GM23248 (cell line): ENCODE results near the gene SHMT1. TPM values are rescaled to one million over a fixed set of nuclear protein-coding genes. Genes with fewer than 3 reads are reported as not detected.
"Not testable (repeated sequence)": the region's sequence is repeated elsewhere in the genome, so short reads cannot be mapped to it uniquely, and the experiment has no call there.

Experiments
- DNase-seq: peaks from one replicate; pipeline ENCODE4 v3.0.0-alpha.2; 2015
- H2AFZ ChIP-seq: fragments of 200-600 bp; sonication (generic); 2 replicates; pipeline ENCODE4 v1.6.1; 2016; ENCODE audit warnings: antibody characterized with exemption
- H3F3A ChIP-seq: fragments of 200-600 bp; sonication (generic); 2 replicates; pipeline ENCODE4 v1.6.1; 2016; ENCODE audit warnings: mild to moderate bottlenecking, antibody characterized with exemption, mixed run types; ENCODE audit not compliant: insufficient read depth
- H3K27ac ChIP-seq: fragments of 200-600 bp; sonication (generic); 2 replicates; pipeline ENCODE4 v1.5.1; 2016; ENCODE audit warnings: mild to moderate bottlenecking
- H3K27me3 ChIP-seq: fragments of 200-600 bp; sonication (generic); replicated peaks from 2 replicates; pipeline ENCODE4 v1.6.1; 2016; ENCODE audit warnings: mild to moderate bottlenecking; ENCODE audit not compliant: insufficient read depth
- H3K36me3 ChIP-seq: fragments of 200-600 bp; sonication (generic); 2 replicates; pipeline ENCODE4 v1.6.1; 2016; ENCODE audit warnings: low read depth, mild to moderate bottlenecking
- H3K4me1 ChIP-seq: fragments of 200-600 bp; sonication (generic); 2 replicates; pipeline ENCODE4 v1.6.1; 2016; ENCODE audit warnings: mild to moderate bottlenecking; ENCODE audit not compliant: insufficient read depth
- H3K4me2 ChIP-seq: fragments of 200-600 bp; sonication (generic); one replicate; pipeline ENCODE4 v1.6.1; 2016; ENCODE audit warnings: mild to moderate bottlenecking; ENCODE audit not compliant: unreplicated experiment
- H3K4me3 ChIP-seq: fragments of 200-600 bp; sonication (generic); 2 replicates; pipeline ENCODE4 v1.5.1; 2016; ENCODE audit warnings: mild to moderate bottlenecking
- H3K79me2 ChIP-seq: fragments of 200-600 bp; sonication (generic); 2 replicates; pipeline ENCODE4 v1.6.1; 2016; ENCODE audit warnings: mild to moderate bottlenecking; ENCODE audit not compliant: insufficient read depth
- H3K9ac ChIP-seq: fragments of 200-600 bp; sonication (generic); 2 replicates; pipeline ENCODE4 v1.6.1; 2016; ENCODE audit warnings: mild to moderate bottlenecking
- H3K9me2 ChIP-seq: fragments of 200-600 bp; sonication (generic); 2 replicates; pipeline ENCODE4 v1.6.1; 2016; ENCODE audit warnings: mixed run types, mild to moderate bottlenecking, moderate library complexity; ENCODE audit not compliant: insufficient read depth
- H3K9me3 ChIP-seq: fragments of 200-600 bp; sonication (generic); one replicate; pipeline ENCODE4 v1.6.1; 2017; ENCODE audit warnings: low read depth
- H4K20me1 ChIP-seq: fragments of 200-600 bp; sonication (generic); 2 replicates; pipeline ENCODE4 v1.6.0; 2016; ENCODE audit not compliant: insufficient read depth
- EZH2 ChIP-seq: fragments of 200-600 bp; sonication (generic); IDR thresholded peaks from 2 replicates; pipeline ENCODE4 v1.6.1; 2018; ENCODE audit warnings: antibody characterized with exemption, mild to moderate bottlenecking; ENCODE audit not compliant: insufficient read depth, poor library complexity, severe bottlenecking
- EZH2phosphoT487 ChIP-seq: fragments of 200-600 bp; sonication (generic); IDR thresholded peaks from 2 replicates; pipeline ENCODE4 v1.6.1; 2018; ENCODE audit warnings: antibody characterized with exemption, moderate library complexity, mild to moderate bottlenecking, low read depth; ENCODE audit not compliant: insufficient read depth
- WGBS, 2 experiments: methylation state at CpG; one replicate each; pipeline ENCODE4 v1.1.6; 2015 to 2017; ENCODE audit warnings: low lambda C conversion rate in 2 of 2, low coverage in 1 of 2; ENCODE audit errors: missing lambda C conversion rate in 2 of 2; 5-methylcytosine and 5-hydroxymethylcytosine counted together
- in situ Hi-C: fragments of 300-500 bp; cut with MboI; formaldehyde crosslinking; loops from 2 replicates; pipeline ENCODE4 v1.15.0; 2020
- polyA plus RNA-seq: library from polyadenylated mRNA; unstranded; fragments of >200 nt; fragmentation: Nextera tagmentation; extraction: Ambion mirVana; gene quantifications from 2 replicates; pipeline ENCODE4 v1.2.1, GENCODE V29; 2016
- total RNA-seq: library from RNA; depleted of rRNA; stranded (reverse); fragments of >200 nt; shearing (Covaris generic); gene quantifications from 2 replicates; pipeline ENCODE4 v1.2.3, GENCODE V29; 2014

Gene SHMT1
- total and polyA plus RNA-seq, 2 experiments from 2014 or later: 3.5 to 5.9 TPM

DNA sequence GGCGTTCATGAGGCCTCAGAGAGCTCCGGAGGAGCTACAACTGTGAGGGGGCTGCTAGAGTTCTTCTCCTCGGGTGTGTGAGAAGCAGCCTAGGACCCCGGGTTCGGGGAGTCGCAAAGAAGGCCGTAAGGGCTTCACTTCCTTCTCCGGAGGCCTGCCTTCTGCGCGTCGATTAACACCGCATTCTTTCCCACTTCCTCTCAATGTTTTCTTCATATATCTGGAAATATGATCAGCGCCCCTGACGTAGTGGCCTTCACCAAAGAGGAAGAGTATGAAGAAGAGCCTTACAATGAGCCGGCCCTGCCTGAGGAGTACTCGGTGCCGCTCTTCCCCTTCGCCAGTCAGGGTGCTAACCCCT, 47.8 kb downstream of the SHMT1 start:
- Histone ChIP-seq H3K27me3 (no peaks in the 10 kb centered on the region), H3K4me2 (peak overlapping the region; percentile 91), H3K36me3 (peaks cover 8% of the 10 kb centered on the region; the same call in 1 of the 2 replicates), H3K27ac (peak overlapping the region; percentile 93), H3K4me3 (peak overlapping the region; percentile 94), H4K20me1 (no peaks in the 10 kb centered on the region), H3K9me2 (no peaks in the 10 kb centered on the region), H2AFZ (peak overlapping the region; percentile 79), H3K9ac (peak overlapping the region; percentile 97), H3F3A (no peaks in the 10 kb centered on the region), H3K9me3 (no peaks in the 10 kb centered on the region), H3K79me2 (peaks cover 92% of the 10 kb centered on the region), H3K4me1 (peaks cover 50% of the 10 kb centered on the region)
- in situ Hi-C loops: no loop called here
- DNase-seq: no peak
- TF ChIP-seq EZH2 (no peak), EZH2phosphoT487 (no peak)
- 6 to 8% methylated on average over 18 of the region's 18 CpGs for WGBS, 2 experiments

DNA sequence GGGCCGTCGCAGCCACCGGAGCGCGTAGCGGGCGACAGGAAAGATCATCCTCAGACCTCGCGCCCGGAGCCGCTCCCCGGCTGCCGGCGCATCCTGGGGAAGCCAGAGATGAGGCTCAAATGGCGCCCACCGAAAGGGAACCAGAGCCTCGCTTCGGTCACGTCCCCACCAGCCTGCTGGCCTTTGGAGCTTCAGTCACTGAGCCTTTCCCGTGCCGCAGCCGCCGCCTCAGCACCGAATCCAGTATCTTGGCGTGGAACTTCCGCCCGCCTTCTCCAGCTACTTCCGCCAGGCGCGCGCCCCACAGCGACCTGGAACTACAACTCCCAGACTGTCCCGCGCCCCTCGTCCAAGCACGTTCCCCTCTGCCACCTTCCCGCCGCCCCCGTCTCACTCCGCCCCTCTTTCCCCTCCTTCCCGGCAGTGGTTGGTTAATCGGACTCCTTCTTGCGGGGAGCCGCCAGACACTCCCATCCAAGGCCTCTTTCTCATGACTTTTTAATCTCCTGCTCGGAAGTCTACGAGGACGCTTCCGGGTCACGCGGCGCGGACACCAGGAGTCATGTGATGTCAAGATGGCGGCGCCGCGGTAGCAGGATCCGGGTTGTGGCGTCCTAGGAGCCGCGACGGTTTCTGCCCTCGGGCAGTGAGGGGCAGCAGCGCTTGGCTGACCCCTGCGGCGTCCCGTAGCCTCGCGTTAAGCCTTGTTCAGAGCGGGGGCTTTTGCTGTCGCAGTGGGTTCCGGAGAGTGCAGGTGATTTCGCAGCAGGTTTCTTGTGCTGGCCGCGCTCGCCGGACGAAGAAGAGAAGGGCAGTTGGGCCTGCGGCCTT, 48.4 kb downstream of the SHMT1 start, which contains the start of the genes SMCR8 and TOP3A:
Gene SMCR8 (plus strand): TSS at position 563 of the 831 bp plus-strand sequence. CDS start 497 bp downstream, outside the sequence.
Gene TOP3A (minus strand): TSS at position 264 of the 831 bp plus-strand sequence. CDS start 216 bp downstream, at position 48.
- Histone ChIP-seq H3K4me2 (peak within 1 kb of the TSS; percentile 96), H4K20me1 (no peaks in the 10 kb centered on the region), H3K27me3 (no peaks in the 10 kb centered on the region), H3K27ac (peak within 1 kb of the TSS; percentile 93), H3K9me3 (no peaks in the 10 kb centered on the region), H3K79me2 (peaks cover 92% of the 10 kb centered on the region), H3K9ac (peak within 1 kb of the TSS; percentile 97), H3K4me3 (peak within 1 kb of the TSS; percentile 94), H3F3A (no peaks in the 10 kb centered on the region), H2AFZ (peak within 1 kb of the TSS; percentile 79), H3K4me1 (peaks cover 50% of the 10 kb centered on the region), H3K9me2 (no peaks in the 10 kb centered on the region), H3K36me3 (peaks cover 8% of the 10 kb centered on the region; the same call in 1 of the 2 replicates)
- WGBS, 2 experiments: 1 to 2% methylated on average over 63 to 74 of the region's 78 CpGs
- no peak for TF ChIP-seq EZH2
- no peak for TF ChIP-seq EZH2phosphoT487
- in situ Hi-C loops: no loop called here
- DNase-seq: peak; percentile 99

DNA sequence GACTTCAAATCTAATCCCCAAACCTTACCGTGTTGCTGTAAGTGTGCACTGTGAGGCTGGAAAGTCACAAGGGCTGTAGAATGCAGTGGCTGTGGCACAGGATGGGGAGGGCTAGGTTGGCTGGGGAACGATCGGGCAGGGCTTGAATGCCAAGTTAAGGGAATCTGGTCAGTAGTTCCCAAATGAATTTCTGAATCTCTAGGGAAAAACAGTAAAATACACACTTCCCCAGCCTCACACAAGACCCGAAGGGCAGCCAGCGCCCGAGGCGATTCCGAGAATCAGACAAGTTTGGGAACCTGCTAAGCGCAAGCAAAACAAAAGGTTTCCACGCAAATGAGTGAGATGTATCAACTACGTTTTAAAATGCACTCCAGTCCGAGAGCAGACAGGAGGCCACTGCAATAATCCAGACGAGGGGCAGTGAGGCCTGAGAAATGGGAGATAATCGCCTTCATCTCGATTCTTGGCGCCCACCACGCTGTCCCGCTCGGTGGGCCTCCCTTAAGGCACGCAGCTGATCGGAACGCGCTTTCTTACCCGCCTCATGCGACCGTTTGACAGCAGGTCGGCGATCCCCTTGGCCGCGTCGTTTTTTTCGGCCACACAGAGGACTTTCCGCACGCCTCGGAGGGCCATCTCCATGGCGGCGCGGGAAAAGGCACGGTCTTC, 49.2 kb downstream of the SHMT1 start:
- WGBS, 2 experiments: 0 to 1% methylated on average over 39 of the region's 39 CpGs
- in situ Hi-C loops: no loop called here

DNA sequence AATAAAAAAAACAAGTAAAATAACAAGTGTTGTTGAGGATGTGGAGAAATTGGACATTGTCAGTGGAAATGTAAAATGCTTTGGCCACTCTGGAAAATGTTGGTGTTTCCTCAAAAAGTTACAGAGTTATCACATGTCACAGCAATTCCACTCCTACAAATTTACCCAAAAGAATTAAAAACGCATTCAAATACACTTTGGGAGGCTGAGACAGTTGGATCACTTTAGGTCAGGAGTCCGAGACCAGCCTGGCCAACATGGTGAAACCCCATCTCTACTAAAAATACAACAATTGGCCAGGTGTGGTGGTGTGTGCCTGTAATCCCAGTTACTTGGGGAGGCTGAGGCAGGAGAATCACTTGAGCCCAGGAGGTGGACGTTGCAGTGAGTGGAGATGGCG, 54.1 kb downstream of the SHMT1 start:
- in situ Hi-C loops: no loop called here
- H3K27me3 ChIP-seq: no peaks in the 10 kb centered on the region
- TF ChIP-seq EZH2phosphoT487 (no peak), EZH2 (no peak)
- no peak overlapping the region for H3K4me3 ChIP-seq
- no peak overlapping the region for H3K9ac ChIP-seq
- H3K9me3 ChIP-seq: no peaks in the 10 kb centered on the region
- H2AFZ ChIP-seq: no peak overlapping the region
- no peak overlapping the region for H3K27ac ChIP-seq
- no peaks in the 10 kb centered on the region for H4K20me1 ChIP-seq
- DNase-seq: no peak
- H3K4me1 ChIP-seq: peaks cover 12% of the 10 kb centered on the region
- H3K9me2 ChIP-seq: no peaks in the 10 kb centered on the region
- no peak overlapping the region for H3K4me2 ChIP-seq
- H3F3A ChIP-seq: no peaks in the 10 kb centered on the region
- H3K36me3 ChIP-seq: peaks cover 22% of the 10 kb centered on the region
- 96 to 99% methylated on average over 4 of the region's 4 CpGs for WGBS, 2 experiments
- peaks cover 86% of the 10 kb centered on the region for H3K79me2 ChIP-seq

More for the DNA sequence above, 49.2 kb downstream of the SHMT1 start:
- Histone ChIP-seq H3K27me3 (no peaks in the 10 kb centered on the region), H3K9ac (peak overlapping the region; percentile 97), H3K9me2 (no peaks in the 10 kb centered on the region), H3K79me2 (peaks cover 92% of the 10 kb centered on the region), H3K4me1 (peaks cover 45% of the 10 kb centered on the region), H3K36me3 (peaks cover 8% of the 10 kb centered on the region; the same call in 1 of the 2 replicates), H3K4me2 (peak overlapping the region; percentile 96), H3K4me3 (peak overlapping the region; percentile 94), H4K20me1 (no peaks in the 10 kb centered on the region), H3F3A (no peaks in the 10 kb centered on the region), H3K27ac (peak overlapping the region; percentile 93), H3K9me3 (no peaks in the 10 kb centered on the region), H2AFZ (peak overlapping the region; percentile 79)
- peak; percentile 49 for DNase-seq
- TF ChIP-seq EZH2phosphoT487 (no peak), EZH2 (no peak)

DNA sequence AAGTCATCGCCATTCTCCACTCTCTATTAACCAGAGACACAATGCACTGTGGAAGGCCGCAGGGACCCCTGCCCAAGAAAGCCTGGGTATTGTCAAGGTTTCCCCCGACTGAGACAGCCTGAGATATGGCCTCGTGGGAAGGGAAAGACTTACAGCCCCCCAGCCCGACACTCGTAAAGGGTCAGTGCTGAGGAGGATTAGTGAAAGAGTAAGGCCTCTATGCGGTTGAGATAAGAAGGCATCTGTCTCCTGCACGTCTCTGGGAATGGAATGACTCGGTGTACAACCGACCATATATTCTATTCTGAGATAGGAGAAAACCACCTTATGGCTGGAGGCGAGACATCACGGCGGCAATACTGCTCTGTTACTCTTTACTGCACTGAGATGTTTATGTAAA, 60.1 kb downstream of the SHMT1 start:
- DNase-seq, in situ Hi-C loops, H3K4me3 ChIP-seq, H4K20me1 ChIP-seq, H3K27me3 ChIP-seq, H3K9me2 ChIP-seq, H3K9ac ChIP-seq, H3K27ac ChIP-seq, H3K4me1 ChIP-seq, H3K9me3 ChIP-seq, H3F3A ChIP-seq, H2AFZ ChIP-seq, H3K4me2 ChIP-seq: not testable (repeated sequence)
- Histone ChIP-seq H3K36me3 (peaks cover 58% of the 10 kb centered on the region), H3K79me2 (peaks cover 26% of the 10 kb centered on the region)
- WGBS, 2 experiments: 87 to 89% methylated on average over 11 to 13 of the region's 13 CpGs
